Endothelial cell (in vitro differentiated cells): Measurements from ENCODE around the gene ZNF581. TPM values are rescaled to one million over a fixed set of nuclear protein-coding genes. Genes with fewer than 3 reads are reported as not detected.

Source experiments
- DNase-seq: peaks from one replicate; pipeline ENCODE4 v3.0.0; 2021; ENCODE audit warnings: low spot score
- H3K27ac Mint-ChIP-seq: one replicate; pipeline ENCODE4 v1.8.0; 2021; ENCODE audit warnings: mixed read lengths, inconsistent platforms; ENCODE audit not compliant: unreplicated experiment
- H3K27me3 Mint-ChIP-seq: one replicate; pipeline ENCODE4 v1.8.0; 2021; ENCODE audit warnings: mild to moderate bottlenecking, moderate library complexity, mixed read lengths, inconsistent platforms; ENCODE audit not compliant: unreplicated experiment
- H3K36me3 Mint-ChIP-seq: one replicate; pipeline ENCODE4 v1.8.0; 2021; ENCODE audit warnings: mild to moderate bottlenecking, low read depth, mixed read lengths, inconsistent platforms; ENCODE audit not compliant: unreplicated experiment
- H3K4me1 Mint-ChIP-seq: one replicate; pipeline ENCODE4 v1.8.0; 2021; ENCODE audit warnings: mild to moderate bottlenecking, mixed read lengths, inconsistent platforms; ENCODE audit not compliant: unreplicated experiment
- H3K4me3 Mint-ChIP-seq: one replicate; pipeline ENCODE4 v1.8.0; 2021; ENCODE audit warnings: mild to moderate bottlenecking, mixed read lengths, inconsistent platforms; ENCODE audit not compliant: unreplicated experiment
- H3K9me3 Mint-ChIP-seq: one replicate; pipeline ENCODE4 v1.8.0; 2021; ENCODE audit warnings: mixed read lengths, inconsistent platforms; ENCODE audit not compliant: unreplicated experiment
- CTCF ChIP-seq: fragments of 200-600 bp; sonication (generic); IDR thresholded peaks from one replicate; pipeline ENCODE4 v1.5.0; 2021; ENCODE audit warnings: antibody characterized with exemption; ENCODE audit not compliant: unreplicated experiment
- total RNA-seq: library from RNA; stranded (reverse); fragmentation: NEBNext Ultra II Directional; extraction: Animal tissue kit (Norgen Biotek cat#: 25700); gene quantifications from one replicate; pipeline ENCODE4 v1.2.1, GENCODE V29; 2021; ENCODE audit not compliant: unreplicated experiment

The ZNF581 gene
- total RNA-seq, 1 donor from 2014 or later, result 47.2 TPM

- H3K4me1 Mint-ChIP-seq, result peaks cover 66% of the 10 kb centered on the region
- no peaks in the 10 kb centered on the region for H3K9me3 Mint-ChIP-seq
- no peak for DNase-seq
- no peak overlapping the region for H3K27ac Mint-ChIP-seq
- peaks cover 51% of the 10 kb centered on the region for H3K36me3 Mint-ChIP-seq
- TF ChIP-seq CTCF, result no peak
- peaks cover 40% of the 10 kb centered on the region for H3K27me3 Mint-ChIP-seq
- no peak overlapping the region for H3K4me3 Mint-ChIP-seq
Observed at GRCh38 chr19:55660991-55661390, 17.5 kb downstream of the ZNF581 start.

GRCh38 chr19:55661826-55662225 lies 18.4 kb downstream of the ZNF581 start:
- DNase-seq, result no peak
- Mint-ChIP-seq H3K36me3 (peaks cover 54% of the 10 kb centered on the region), H3K4me3 (peak overlapping the region; percentile 74), H3K27ac (peak overlapping the region; percentile 77), H3K4me1 (peaks cover 58% of the 10 kb centered on the region), H3K27me3 (peaks cover 37% of the 10 kb centered on the region), H3K9me3 (no peaks in the 10 kb centered on the region)
- no peak for TF ChIP-seq CTCF

- peak overlapping the region; percentile 93 for H3K27ac Mint-ChIP-seq
- peaks cover 41% of the 10 kb centered on the region for H3K4me1 Mint-ChIP-seq
- peaks cover 61% of the 10 kb centered on the region for H3K36me3 Mint-ChIP-seq
Observed at GRCh38 chr19:55663846-55664536, 20.5 kb downstream of the ZNF581 start.

GRCh38 chr19:55666343-55667005 lies 23.0 kb downstream of the ZNF581 start:
- Mint-ChIP-seq H3K9me3 (no peaks in the 10 kb centered on the region), H3K4me3 (no peak overlapping the region)

More at GRCh38 chr19:55663846-55664536, 20.5 kb downstream of the ZNF581 start:
- no peak for DNase-seq
- Mint-ChIP-seq H3K4me3 (no peak overlapping the region), H3K9me3 (no peaks in the 10 kb centered on the region), H3K27me3 (peaks cover 40% of the 10 kb centered on the region)
- no peak for TF ChIP-seq CTCF

More at GRCh38 chr19:55666343-55667005, 23.0 kb downstream of the ZNF581 start:
- Mint-ChIP-seq H3K27ac (no peak overlapping the region), H3K27me3 (peaks cover 40% of the 10 kb centered on the region), H3K4me1 (peaks cover 27% of the 10 kb centered on the region), H3K36me3 (peaks cover 68% of the 10 kb centered on the region)
- no peak for DNase-seq
- no peak for TF ChIP-seq CTCF
